ENCODE results near the gene OR56B1.
"Not testable (repeated sequence)": the region's sequence is repeated elsewhere in the genome, so short reads cannot be mapped to it uniquely, and the experiment has no call there.

The OR56B1 gene

DNA sequence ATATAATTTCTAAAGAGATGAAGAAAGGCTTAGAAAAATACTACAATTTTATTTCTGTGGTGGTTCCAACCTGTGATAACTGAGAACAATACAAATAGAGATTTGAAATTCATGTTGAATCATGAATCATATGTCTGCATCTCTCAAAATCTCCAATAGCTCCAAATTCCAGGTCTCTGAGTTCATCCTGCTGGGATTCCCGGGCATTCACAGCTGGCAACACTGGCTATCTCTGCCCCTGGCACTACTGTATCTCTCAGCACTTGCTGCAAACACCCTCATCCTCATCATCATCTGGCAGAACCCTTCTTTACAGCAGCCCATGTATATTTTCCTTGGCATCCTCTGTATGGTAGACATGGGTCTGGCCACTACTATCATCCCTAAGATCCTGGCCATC lies at the start of gene OR56B1:
OR56B1 (plus strand) TSS at position 53 of the 400 bp plus-strand sequence; CDS start at position 122, 69 bp downstream.
- Histone ChIP-seq H3K4me1 (ENCODE audit: control insufficient read depth, insufficient read depth, low read length) (no peaks in the 10 kb centered on the region), H3K36me3 (ENCODE audit: control insufficient read depth, insufficient read depth, low read length) (no peaks in the 10 kb centered on the region), H3K9me3 (ENCODE audit: control insufficient read depth, insufficient read depth, low read length) (no peaks in the 10 kb centered on the region), H3K9ac (ENCODE audit: low read depth, low read length) (no peak within 1 kb of the TSS), H3K27ac (ENCODE audit: low read depth, low read length) (no peak within 1 kb of the TSS), H3K4me3 (ENCODE audit: low read depth, low read length) (no peak within 1 kb of the TSS), H3K27me3 (ENCODE audit: control insufficient read depth, insufficient read depth, low read length) (no peaks in the 10 kb centered on the region)

GRCh38 chr11:5688482-5688881 lies 47.8 kb upstream of the OR56B1 start:
- no peaks in the 10 kb centered on the region for H3K27me3 ChIP-seq (ENCODE audit: control insufficient read depth, insufficient read depth, low read length)
- peaks cover 35% of the 10 kb centered on the region for H3K4me1 ChIP-seq (ENCODE audit: control insufficient read depth, insufficient read depth, low read length)
- H3K9me3 ChIP-seq (ENCODE audit: control insufficient read depth, insufficient read depth, low read length) = no peaks in the 10 kb centered on the region; the same call in 1 of the 2 replicates
- no peaks in the 10 kb centered on the region; the same call in 1 of the 2 replicates for H3K36me3 ChIP-seq (ENCODE audit: control insufficient read depth, insufficient read depth, low read length)
- no peak overlapping the region for H3K4me3 ChIP-seq (ENCODE audit: low read depth, low read length)
- no peak overlapping the region for H3K9ac ChIP-seq (ENCODE audit: low read depth, low read length)
- H3K27ac ChIP-seq (ENCODE audit: low read depth, low read length) = no peak overlapping the region

DNA sequence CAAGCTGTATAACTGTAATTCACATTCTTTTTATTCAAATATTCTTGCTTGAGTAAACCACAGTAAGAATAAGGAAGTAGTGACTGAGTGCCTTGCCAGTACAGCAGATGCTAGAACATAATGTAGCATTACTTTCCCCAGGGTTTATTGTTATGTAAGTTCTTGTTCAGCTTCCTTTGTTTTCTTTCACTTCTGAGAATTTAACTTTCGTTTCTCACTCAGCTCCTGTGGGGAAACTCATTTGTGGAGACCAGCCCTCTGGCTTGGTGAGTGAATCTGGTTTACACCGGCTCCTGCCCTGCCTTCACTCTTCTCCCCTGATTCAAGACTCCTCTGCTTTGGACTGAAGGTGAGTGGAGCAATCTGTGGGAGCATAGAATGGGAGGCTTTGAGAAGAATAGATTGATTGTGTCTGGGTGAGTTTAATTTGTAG lies 46.7 kb upstream of the OR56B1 start, which contains the start of gene TRIM22:
TRIM22 (plus strand) TSS at position 240 of the 433 bp plus-strand sequence. CDS start 6,443 bp downstream, outside the sequence.
- H3K4me1 ChIP-seq (ENCODE audit: control insufficient read depth, insufficient read depth, low read length) = peaks cover 30% of the 10 kb centered on the region
- no peaks in the 10 kb centered on the region; the same call in 1 of the 2 replicates for H3K9me3 ChIP-seq (ENCODE audit: control insufficient read depth, insufficient read depth, low read length)
- peak within 1 kb of the TSS; percentile 70 for H3K9ac ChIP-seq (ENCODE audit: low read depth, low read length)
- H3K36me3 ChIP-seq (ENCODE audit: control insufficient read depth, insufficient read depth, low read length) = no peaks in the 10 kb centered on the region; the same call in 1 of the 2 replicates
- peak within 1 kb of the TSS; percentile 58 for H3K4me3 ChIP-seq (ENCODE audit: low read depth, low read length)
- no peaks in the 10 kb centered on the region for H3K27me3 ChIP-seq (ENCODE audit: control insufficient read depth, insufficient read depth, low read length)
- peak within 1 kb of the TSS; percentile 90 for H3K27ac ChIP-seq (ENCODE audit: low read depth, low read length)

DNA sequence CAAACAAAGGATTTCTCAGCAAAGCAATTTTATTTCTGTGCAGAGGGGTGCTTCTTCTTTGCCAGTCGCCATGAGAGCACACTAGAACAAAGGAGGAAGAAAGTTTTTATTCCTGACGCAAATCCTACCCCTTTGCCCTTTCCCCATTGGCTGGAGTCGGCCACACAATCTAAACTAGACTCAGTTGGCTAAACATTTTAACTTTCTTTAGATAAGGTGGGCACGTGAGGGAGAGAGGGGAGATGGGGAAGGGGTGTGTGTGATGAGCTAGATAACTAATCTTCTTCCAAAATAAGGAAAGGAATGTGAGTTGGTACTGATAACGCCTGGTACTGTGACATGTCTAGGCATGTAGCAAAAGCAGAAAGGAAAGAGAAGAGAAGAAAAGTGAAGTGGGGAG lies 46.0 kb upstream of the OR56B1 start:
- Histone ChIP-seq H3K9ac (ENCODE audit: low read depth, low read length) (peak overlapping the region; percentile 70), H3K27ac (ENCODE audit: low read depth, low read length) (peak overlapping the region; percentile 90), H3K36me3 (ENCODE audit: control insufficient read depth, insufficient read depth, low read length) (no peaks in the 10 kb centered on the region; the same call in 1 of the 2 replicates), H3K4me3 (ENCODE audit: low read depth, low read length) (peak overlapping the region; percentile 58), H3K9me3 (ENCODE audit: control insufficient read depth, insufficient read depth, low read length) (no peaks in the 10 kb centered on the region; the same call in 1 of the 2 replicates), H3K4me1 (ENCODE audit: control insufficient read depth, insufficient read depth, low read length) (peaks cover 27% of the 10 kb centered on the region), H3K27me3 (ENCODE audit: control insufficient read depth, insufficient read depth, low read length) (no peaks in the 10 kb centered on the region)

DNA sequence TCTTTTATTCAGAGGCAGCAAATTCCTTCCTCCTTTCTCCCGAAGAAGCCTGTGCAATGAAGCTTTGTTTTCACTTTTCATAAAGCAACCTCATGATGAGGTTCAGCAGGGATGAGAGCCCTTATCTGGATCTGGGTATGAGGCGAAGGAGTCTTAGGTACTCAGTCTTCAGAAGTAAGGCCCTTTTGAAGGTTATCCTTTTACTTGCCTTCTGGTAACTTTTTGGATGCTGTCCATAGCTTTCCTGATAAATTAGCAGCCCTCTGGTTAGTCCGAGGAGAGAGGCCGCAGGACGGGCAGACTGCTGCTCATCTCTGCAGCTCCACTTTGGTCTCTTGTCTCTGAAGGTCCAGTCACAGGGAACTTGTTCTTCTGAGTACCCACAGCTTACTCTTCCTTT lies 45.5 kb upstream of the OR56B1 start:
- Histone ChIP-seq H3K27ac (ENCODE audit: low read depth, low read length) (no peak overlapping the region), H3K4me3 (ENCODE audit: low read depth, low read length) (peak overlapping the region; percentile 58), H3K9me3 (ENCODE audit: control insufficient read depth, insufficient read depth, low read length) (no peaks in the 10 kb centered on the region; the same call in 1 of the 2 replicates), H3K27me3 (ENCODE audit: control insufficient read depth, insufficient read depth, low read length) (no peaks in the 10 kb centered on the region), H3K36me3 (ENCODE audit: control insufficient read depth, insufficient read depth, low read length) (no peaks in the 10 kb centered on the region; the same call in 1 of the 2 replicates), H3K4me1 (ENCODE audit: control insufficient read depth, insufficient read depth, low read length) (peaks cover 27% of the 10 kb centered on the region), H3K9ac (ENCODE audit: low read depth, low read length) (peak overlapping the region; percentile 4; the same call in 1 of the 2 replicates)

GRCh38 chr11:5691238-5691963 lies 44.8 kb upstream of the OR56B1 start:
- not testable (repeated sequence) for H3K9me3 ChIP-seq (ENCODE audit: control insufficient read depth, insufficient read depth, low read length); H3K27ac ChIP-seq (ENCODE audit: low read depth, low read length); H3K36me3 ChIP-seq (ENCODE audit: control insufficient read depth, insufficient read depth, low read length); H3K27me3 ChIP-seq (ENCODE audit: control insufficient read depth, insufficient read depth, low read length); H3K9ac ChIP-seq (ENCODE audit: low read depth, low read length)
- peak overlapping the region; percentile 58; the same call in 1 of the 2 replicates for H3K4me3 ChIP-seq (ENCODE audit: low read depth, low read length)
- peaks cover 27% of the 10 kb centered on the region for H3K4me1 ChIP-seq (ENCODE audit: control insufficient read depth, insufficient read depth, low read length)

- Histone ChIP-seq H3K4me1 (ENCODE audit: control insufficient read depth, insufficient read depth, low read length) (peaks cover 27% of the 10 kb centered on the region), H3K27me3 (ENCODE audit: control insufficient read depth, insufficient read depth, low read length) (no peaks in the 10 kb centered on the region), H3K4me3 (ENCODE audit: low read depth, low read length) (no peak overlapping the region), H3K36me3 (ENCODE audit: control insufficient read depth, insufficient read depth, low read length) (peaks cover 11% of the 10 kb centered on the region), H3K9ac (ENCODE audit: low read depth, low read length) (no peak overlapping the region), H3K27ac (ENCODE audit: low read depth, low read length) (no peak overlapping the region), H3K9me3 (ENCODE audit: control insufficient read depth, insufficient read depth, low read length) (no peaks in the 10 kb centered on the region; the same call in 1 of the 2 replicates)
Observed at GRCh38 chr11:5691964-5692361, 44.3 kb upstream of the OR56B1 start.

- Histone ChIP-seq H3K4me3 (ENCODE audit: low read depth, low read length) (no peak overlapping the region), H3K36me3 (ENCODE audit: control insufficient read depth, insufficient read depth, low read length) (peaks cover 30% of the 10 kb centered on the region)
Observed at GRCh38 chr11:5694642-5695041, 41.6 kb upstream of the OR56B1 start.

DNA sequence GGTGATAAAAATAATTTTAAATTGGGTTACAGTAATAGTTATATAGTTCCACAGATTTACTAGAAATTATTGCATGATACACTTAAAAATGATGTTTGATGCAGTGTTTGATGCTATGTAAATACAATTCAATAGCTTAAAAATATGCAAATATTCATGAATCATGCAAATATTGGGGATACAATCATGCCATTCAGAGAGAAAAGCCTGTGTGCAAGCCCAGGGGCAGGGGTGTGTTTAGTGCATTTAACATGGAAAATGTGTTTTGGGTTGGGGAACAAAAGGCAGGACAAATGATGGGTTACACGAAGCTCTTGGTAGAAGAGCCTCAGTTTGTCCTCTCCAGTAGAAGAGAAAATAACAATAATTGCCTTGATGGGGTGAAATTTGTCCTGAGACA lies 40.7 kb upstream of the OR56B1 start:
- no peak overlapping the region for H3K9ac ChIP-seq (ENCODE audit: low read depth, low read length)
- H3K4me1 ChIP-seq (ENCODE audit: control insufficient read depth, insufficient read depth, low read length) = peaks cover 8% of the 10 kb centered on the region
- no peaks in the 10 kb centered on the region for H3K27me3 ChIP-seq (ENCODE audit: control insufficient read depth, insufficient read depth, low read length)
- H3K27ac ChIP-seq (ENCODE audit: low read depth, low read length) = no peak overlapping the region
- no peaks in the 10 kb centered on the region; the same call in 1 of the 2 replicates for H3K9me3 ChIP-seq (ENCODE audit: control insufficient read depth, insufficient read depth, low read length)
- peaks cover 33% of the 10 kb centered on the region for H3K36me3 ChIP-seq (ENCODE audit: control insufficient read depth, insufficient read depth, low read length)
- H3K4me3 ChIP-seq (ENCODE audit: low read depth, low read length) = no peak overlapping the region

More at GRCh38 chr11:5694642-5695041, 41.6 kb upstream of the OR56B1 start:
- no peaks in the 10 kb centered on the region; the same call in 1 of the 2 replicates for H3K9me3 ChIP-seq (ENCODE audit: control insufficient read depth, insufficient read depth, low read length)
- H3K4me1 ChIP-seq (ENCODE audit: control insufficient read depth, insufficient read depth, low read length) = peaks cover 17% of the 10 kb centered on the region
- H3K9ac ChIP-seq (ENCODE audit: low read depth, low read length) = no peak overlapping the region
- no peak overlapping the region for H3K27ac ChIP-seq (ENCODE audit: low read depth, low read length)
- no peaks in the 10 kb centered on the region for H3K27me3 ChIP-seq (ENCODE audit: control insufficient read depth, insufficient read depth, low read length)

- Histone ChIP-seq H3K4me3 (ENCODE audit: low read depth, low read length) (no peak overlapping the region), H3K9ac (ENCODE audit: low read depth, low read length) (no peak overlapping the region), H3K9me3 (ENCODE audit: control insufficient read depth, insufficient read depth, low read length) (no peaks in the 10 kb centered on the region; the same call in 1 of the 2 replicates), H3K36me3 (ENCODE audit: control insufficient read depth, insufficient read depth, low read length) (peaks cover 34% of the 10 kb centered on the region), H3K27me3 (ENCODE audit: control insufficient read depth, insufficient read depth, low read length) (no peaks in the 10 kb centered on the region), H3K4me1 (ENCODE audit: control insufficient read depth, insufficient read depth, low read length) (0 out of 2 replicates have a peak, but pooled peaks cover 4% of the 10 kb centered on the region), H3K27ac (ENCODE audit: low read depth, low read length) (no peak overlapping the region)
Observed at GRCh38 chr11:5696210-5696609, 40.0 kb upstream of the OR56B1 start.

DNA sequence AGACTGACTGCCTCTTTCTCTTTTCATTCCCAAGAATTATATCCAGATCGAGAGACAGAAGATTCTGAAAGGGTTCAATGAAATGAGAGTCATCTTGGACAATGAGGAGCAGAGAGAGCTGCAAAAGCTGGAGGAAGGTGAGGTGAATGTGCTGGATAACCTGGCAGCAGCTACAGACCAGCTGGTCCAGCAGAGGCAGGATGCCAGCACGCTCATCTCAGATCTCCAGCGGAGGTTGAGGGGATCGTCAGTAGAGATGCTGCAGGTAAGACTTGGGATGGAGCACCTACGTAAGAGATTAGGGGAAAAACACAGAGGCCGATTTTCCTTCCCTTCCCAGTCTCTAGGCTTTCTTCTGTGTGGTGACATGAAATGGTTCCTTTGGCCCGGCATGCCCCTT lies 38.0 kb upstream of the OR56B1 start:
- peaks cover 48% of the 10 kb centered on the region for H3K36me3 ChIP-seq (ENCODE audit: control insufficient read depth, insufficient read depth, low read length)
- H3K4me1 ChIP-seq (ENCODE audit: control insufficient read depth, insufficient read depth, low read length) = no peaks in the 10 kb centered on the region
- H3K9me3 ChIP-seq (ENCODE audit: control insufficient read depth, insufficient read depth, low read length) = no peaks in the 10 kb centered on the region
- H3K27ac ChIP-seq (ENCODE audit: low read depth, low read length) = no peak overlapping the region
- no peak overlapping the region for H3K4me3 ChIP-seq (ENCODE audit: low read depth, low read length)
- no peaks in the 10 kb centered on the region for H3K27me3 ChIP-seq (ENCODE audit: control insufficient read depth, insufficient read depth, low read length)
- H3K9ac ChIP-seq (ENCODE audit: low read depth, low read length) = no peak overlapping the region
